ENCODE data around the gene SEC63. TPM values are rescaled to one million over a fixed set of nuclear protein-coding genes. Genes with fewer than 3 reads are reported as not detected.

The SEC63 gene
- total RNA-seq, 1 experiment from 2014 or later, result 51.3 TPM

- Histone ChIP-seq H4K20me1 (ENCODE audit: insufficient read depth) (no peaks in the 10 kb centered on the region), H2AFZ (ENCODE audit: low read depth, low read length, poor library complexity, severe bottlenecking) (no peak overlapping the region), H3K4me2 (ENCODE audit: low read length) (no peak overlapping the region), H3K4me1 (ENCODE audit: control insufficient read depth in 1 of 2, insufficient read depth in 2 of 2, low read length in 2 of 2) (no peaks in the 10 kb centered on the region), H3K27ac (ENCODE audit: low read depth, low read length) (no peak overlapping the region), H3K36me3 (ENCODE audit: control insufficient read depth in 1 of 2, insufficient read depth in 2 of 2, low read length in 2 of 2) (no peaks in the 10 kb centered on the region), H3K79me2 (ENCODE audit: insufficient read depth, low read length) (no peaks in the 10 kb centered on the region), H3K9ac (ENCODE audit: low read length) (no peak overlapping the region), H3K4me3 (replicated peaks in 1 of 2; ENCODE audit: low read depth in 1 of 2, low read length in 2 of 2) (no peak overlapping the region), H3K9me2 (ENCODE audit: insufficient read depth) (0 out of 2 replicates have a peak, but pooled peaks cover 2% of the 10 kb centered on the region), H3K27me3 (ENCODE audit: insufficient read depth, low read length) (no peaks in the 10 kb centered on the region), H3K9me3 (ENCODE audit: control insufficient read depth in 1 of 2, insufficient read depth in 1 of 2, low read depth in 1 of 2, low read length in 2 of 2) (no peaks in the 10 kb centered on the region)
- TF ChIP-seq ZFX (IDR thresholded peaks at IDR 0.05) (no peak), SIN3A (IDR thresholded peaks at IDR 0.05; ENCODE audit: low read depth) (no peak), EZH2 (IDR thresholded peaks at IDR 0.05) (no peak), EZH2phosphoT487 (IDR thresholded peaks at IDR 0.05; ENCODE audit: borderline replicate concordance) (no peak), POLR2AphosphoS5 (IDR thresholded peaks at IDR 0.05; ENCODE audit: low read depth, low read length) (no peak), RAD21 (IDR thresholded peaks at IDR 0.05; ENCODE audit: low read depth) (no peak), SRF (IDR thresholded peaks at IDR 0.05; ENCODE audit: low read depth) (no peak), JUND (IDR thresholded peaks at IDR 0.05) (no peak), REST (IDR thresholded peaks at IDR 0.05; ENCODE audit: low read depth) (no peak), SP1 (IDR thresholded peaks at IDR 0.05; ENCODE audit: low read depth) (no peak), FOSL1 (IDR thresholded peaks at IDR 0.05; ENCODE audit: low read depth) (no peak), CEBPB (IDR thresholded peaks at IDR 0.05; ENCODE audit: low read depth) (no peak), ELF1 (IDR thresholded peaks at IDR 0.05; ENCODE audit: borderline replicate concordance, low read depth) (no peak)
- TF ChIP-seq, protein P1, sequence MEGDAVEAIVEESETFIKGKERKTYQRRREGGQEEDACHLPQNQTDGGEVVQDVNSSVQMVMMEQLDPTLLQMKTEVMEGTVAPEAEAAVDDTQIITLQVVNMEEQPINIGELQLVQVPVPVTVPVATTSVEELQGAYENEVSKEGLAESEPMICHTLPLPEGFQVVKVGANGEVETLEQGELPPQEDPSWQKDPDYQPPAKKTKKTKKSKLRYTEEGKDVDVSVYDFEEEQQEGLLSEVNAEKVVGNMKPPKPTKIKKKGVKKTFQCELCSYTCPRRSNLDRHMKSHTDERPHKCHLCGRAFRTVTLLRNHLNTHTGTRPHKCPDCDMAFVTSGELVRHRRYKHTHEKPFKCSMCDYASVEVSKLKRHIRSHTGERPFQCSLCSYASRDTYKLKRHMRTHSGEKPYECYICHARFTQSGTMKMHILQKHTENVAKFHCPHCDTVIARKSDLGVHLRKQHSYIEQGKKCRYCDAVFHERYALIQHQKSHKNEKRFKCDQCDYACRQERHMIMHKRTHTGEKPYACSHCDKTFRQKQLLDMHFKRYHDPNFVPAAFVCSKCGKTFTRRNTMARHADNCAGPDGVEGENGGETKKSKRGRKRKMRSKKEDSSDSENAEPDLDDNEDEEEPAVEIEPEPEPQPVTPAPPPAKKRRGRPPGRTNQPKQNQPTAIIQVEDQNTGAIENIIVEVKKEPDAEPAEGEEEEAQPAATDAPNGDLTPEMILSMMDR (IDR thresholded peaks at IDR 0.05 in 2 of 3, conservative IDR thresholded peaks at IDR 0.05 in 1 of 3; ENCODE audit: borderline replicate concordance in 1 of 3, insufficient read depth in 1 of 3, low read depth in 2 of 3, low read length in 2 of 3), result no peak
- ChIA-PET RAD21 (ENCODE audit: low non-redundant PET in 1 of 2, low total read pairs in 2 of 2, uncharacterized antibody in 2 of 2, unreplicated experiment in 2 of 2) (no interaction called here), POLR2A (no interaction called here), CTCF (no interaction called here)
- DNase-seq (ENCODE audit: low read depth, low spot score), result no peak
- intact Hi-C loops (cut with micrococcal nuclease), result no loop called here
- no peak for ATAC-seq
- BruUV-seq (replicated peaks), result no TSS peak
Measured at GRCh38 chr6:107988570-107988969, 30.6 kb upstream of the SEC63 start.

All from HCT116 (cell line).